Gastrocnemius medialis (tissue), 4 donors: ENCODE data around the gene FKBP9. TPM values are rescaled to one million over a fixed set of nuclear protein-coding genes. Genes with fewer than 3 reads are reported as not detected.
A peak's percentile ranks its signal among the peaks of the same experiment; 100 is the strongest.

ENCODE experiments used
- ATAC-seq, 2 donors: fragments of 150-250 bp; one replicate each; pipeline ENCODE4 v1.9.1; 2016
- DNase-seq, 2 donors: peaks; one replicate each; pipeline ENCODE4 v3.0.0-alpha.2; 2019
- H3K27ac ChIP-seq, 4 donors: fragments of 200-600 bp; sonication (generic); 1 replicate in 1 of 4; 2 replicates in 3 of 4; pipeline ENCODE4 v1.5.1; 2016 to 2018; ENCODE audit warnings: mild to moderate bottlenecking in 2 of 4, moderate library complexity in 1 of 4
- H3K27me3 ChIP-seq, 3 donors: fragments of 200-600 bp; sonication (generic) in 2 of 3; 1 replicate in 1 of 3; 2 replicates in 2 of 3; pipeline versions ENCODE4 v1.5.1 to v1.6.0; 2016 to 2019; ENCODE audit warnings: mild to moderate bottlenecking in 1 of 3, moderate library complexity in 1 of 3
- H3K36me3 ChIP-seq, 2 donors: fragments of 200-600 bp; sonication (generic) in 1 of 2; one replicate each; pipeline ENCODE4 v1.5.1; 2017 to 2018
- H3K4me1 ChIP-seq, 2 donors: fragments of 200-600 bp; sonication (generic) in 1 of 2; one replicate each; pipeline ENCODE4 v1.5.1; 2016 to 2017; ENCODE audit warnings: mild to moderate bottlenecking in 2 of 2
- H3K4me3 ChIP-seq, 4 donors: fragments of 200-600 bp; sonication (generic) in 3 of 4; 1 replicate in 1 of 4; 2 replicates in 3 of 4; pipeline ENCODE4 v1.5.1; 2016 to 2019; ENCODE audit warnings: mild to moderate bottlenecking in 2 of 4
- H3K9me3 ChIP-seq, 3 donors: fragments of 200-600 bp; sonication (generic) in 2 of 3; 1 replicate in 1 of 3; 2 replicates in 2 of 3; pipeline ENCODE4 v1.5.1; 2016 to 2019
- POLR2A ChIP-seq, 2 donors: fragments of 450-650 bp; IDR thresholded peaks; one replicate each; pipeline ENCODE4 v1.6.1; 2017; ENCODE audit warnings: antibody characterized with exemption in 2 of 2, mild to moderate bottlenecking in 2 of 2, moderate library complexity in 2 of 2
- in situ Hi-C, 4 donors: fragments of 200-750 bp; cut with MboI; loops; one replicate each; pipeline versions ENCODE4 v1.15.0 to v1.8.0; 2017; ENCODE audit warnings: low sequenced_read_pairs in 4 of 4
- intact Hi-C: fragments of 100-400 bp; cut with DNase I; formaldehyde crosslinking; loops from one replicate; pipeline ENCODE4 v1.15.1; 2023; ENCODE audit warnings: low total_unique reads
- total RNA-seq, 4 donors: library from RNA; depleted of rRNA; stranded (reverse); fragments of >200 nt; gene quantifications; one replicate each; pipeline versions ENCODE4 v1.1.0 to v1.2.3, GENCODE V29; 2016
- TF ChIP-seq, protein P1 (sequence below), 5 experiments: fragments of 450-650 bp in 3 of 5; fragments of 200-600 bp in 2 of 5; sonication (generic) in 2 of 5; IDR thresholded peaks in 4 of 5; conservative IDR thresholded peaks in 1 of 5; 1 replicate in 4 of 5; 2 replicates in 1 of 5; pipeline ENCODE4 v1.5.1; 2016 to 2019; ENCODE audit warnings: antibody characterized with exemption in 5 of 5, mild to moderate bottlenecking in 3 of 5, moderate library complexity in 3 of 5

The FKBP9 gene
- total RNA-seq, 4 donors from 2014 or later: 32.1 to 72.1 (median 35.3) TPM

GRCh38 chr7:33009734-33010133 is 52.5 kb downstream of the FKBP9 start:
- Histone ChIP-seq H3K4me1 (no peaks in the 10 kb centered on the region), H3K36me3 (peaks cover 0 to 35% of the 10 kb centered on the region in 2 donors), H3K4me3 (no peak overlapping the region), H3K27ac (no peak overlapping the region), H3K9me3 (no peaks in the 10 kb centered on the region), H3K27me3 (no peaks in the 10 kb centered on the region)
- ATAC-seq (no peak), DNase-seq (no peak)
- in situ Hi-C loops: no loop called here
- TF ChIP-seq, protein P1, sequence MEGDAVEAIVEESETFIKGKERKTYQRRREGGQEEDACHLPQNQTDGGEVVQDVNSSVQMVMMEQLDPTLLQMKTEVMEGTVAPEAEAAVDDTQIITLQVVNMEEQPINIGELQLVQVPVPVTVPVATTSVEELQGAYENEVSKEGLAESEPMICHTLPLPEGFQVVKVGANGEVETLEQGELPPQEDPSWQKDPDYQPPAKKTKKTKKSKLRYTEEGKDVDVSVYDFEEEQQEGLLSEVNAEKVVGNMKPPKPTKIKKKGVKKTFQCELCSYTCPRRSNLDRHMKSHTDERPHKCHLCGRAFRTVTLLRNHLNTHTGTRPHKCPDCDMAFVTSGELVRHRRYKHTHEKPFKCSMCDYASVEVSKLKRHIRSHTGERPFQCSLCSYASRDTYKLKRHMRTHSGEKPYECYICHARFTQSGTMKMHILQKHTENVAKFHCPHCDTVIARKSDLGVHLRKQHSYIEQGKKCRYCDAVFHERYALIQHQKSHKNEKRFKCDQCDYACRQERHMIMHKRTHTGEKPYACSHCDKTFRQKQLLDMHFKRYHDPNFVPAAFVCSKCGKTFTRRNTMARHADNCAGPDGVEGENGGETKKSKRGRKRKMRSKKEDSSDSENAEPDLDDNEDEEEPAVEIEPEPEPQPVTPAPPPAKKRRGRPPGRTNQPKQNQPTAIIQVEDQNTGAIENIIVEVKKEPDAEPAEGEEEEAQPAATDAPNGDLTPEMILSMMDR (IDR thresholded peaks at IDR 0.05 in 4 of 5, conservative IDR thresholded peaks at IDR 0.05 in 1 of 5): no peak
- TF ChIP-seq POLR2A (IDR thresholded peaks at IDR 0.05): no peak
- intact Hi-C loops: no loop called here

GRCh38 chr7:33012364-33012763 is 55.1 kb downstream of the FKBP9 start:
- intact Hi-C loops: no loop called here
- Histone ChIP-seq H3K27me3 (no peaks in the 10 kb centered on the region), H3K9me3 (no peaks in the 10 kb centered on the region), H3K27ac (no peak overlapping the region), H3K4me1 (no peaks in the 10 kb centered on the region), H3K36me3 (peaks cover 3 to 50% of the 10 kb centered on the region in 2 donors), H3K4me3 (no peak overlapping the region)
- in situ Hi-C loops: no loop called here
- DNase-seq (no peak), ATAC-seq (no peak)
- no peak for TF ChIP-seq POLR2A (IDR thresholded peaks at IDR 0.05)
- TF ChIP-seq, protein P1 (IDR thresholded peaks at IDR 0.05 in 4 of 5, conservative IDR thresholded peaks at IDR 0.05 in 1 of 5): no peak

- H3K4me3 ChIP-seq: no peak overlapping the region
- H3K27ac ChIP-seq: no peak overlapping the region
- intact Hi-C loops: no loop called here
- no peaks in the 10 kb centered on the region for H3K9me3 ChIP-seq
- H3K27me3 ChIP-seq: no peaks in the 10 kb centered on the region
- H3K4me1 ChIP-seq: no peaks in the 10 kb centered on the region
- no peak for TF ChIP-seq POLR2A (IDR thresholded peaks at IDR 0.05)
- TF ChIP-seq, protein P1 (IDR thresholded peaks at IDR 0.05 in 4 of 5, conservative IDR thresholded peaks at IDR 0.05 in 1 of 5): no peak
- ATAC-seq: no peak
- in situ Hi-C loops: no loop called here
- H3K36me3 ChIP-seq: peaks cover 0 to 34% of the 10 kb centered on the region in 2 donors
- DNase-seq: no peak
Observed at GRCh38 chr7:33024189-33024757, 67.0 kb downstream of the FKBP9 start.

DNA sequence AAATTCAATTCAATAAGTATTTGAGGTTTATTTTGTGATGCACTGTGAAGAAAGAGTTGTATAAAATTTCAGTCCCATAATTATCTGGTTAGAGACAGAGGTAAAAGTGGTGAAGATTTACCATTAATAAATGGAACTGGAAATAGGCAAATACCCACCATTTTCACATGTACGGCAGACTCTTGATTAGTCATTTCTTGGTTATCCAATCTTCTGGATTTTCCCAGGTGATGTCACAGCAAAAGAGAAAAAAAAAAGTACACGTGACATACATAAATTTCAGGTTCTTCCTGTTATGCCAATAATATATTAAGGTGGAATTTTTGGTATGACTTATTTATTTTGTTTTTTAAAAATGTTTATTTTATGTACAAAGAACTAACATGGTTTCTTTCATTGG is 78.5 kb downstream of the FKBP9 start:
- peaks cover 18 to 33% of the 10 kb centered on the region in 2 donors for H3K4me1 ChIP-seq
- H3K4me3 ChIP-seq: no peak overlapping the region
- TF ChIP-seq, protein P1 (IDR thresholded peaks at IDR 0.05 in 4 of 5, conservative IDR thresholded peaks at IDR 0.05 in 1 of 5): no peak
- no peak for TF ChIP-seq POLR2A (IDR thresholded peaks at IDR 0.05)
- DNase-seq: no peak
- no peak for ATAC-seq
- no peaks in the 10 kb centered on the region for H3K36me3 ChIP-seq
- H3K9me3 ChIP-seq: no peaks in the 10 kb centered on the region
- intact Hi-C loops: no loop called here
- no peaks in the 10 kb centered on the region for H3K27me3 ChIP-seq
- H3K27ac ChIP-seq: peak overlapping the region; percentile 84 to 95 (median 90)
- in situ Hi-C loops: no loop called here

- no peaks in the 10 kb centered on the region for H3K9me3 ChIP-seq
- intact Hi-C loops (loop anchor here (2.0 kb wide), 2 partner anchors 96 to 148 kb away; partner anchors contain the start of gene KBTBD2), in situ Hi-C loops (no loop called here)
- H3K36me3 ChIP-seq: no peaks in the 10 kb centered on the region
- TF ChIP-seq, protein P1 (IDR thresholded peaks at IDR 0.05 in 4 of 5, conservative IDR thresholded peaks at IDR 0.05 in 1 of 5): no peak
- peak; percentile 25 to 85 for TF ChIP-seq POLR2A (IDR thresholded peaks at IDR 0.05)
- DNase-seq (no peak), ATAC-seq (peak; percentile 46 to 56)
- H3K27ac ChIP-seq: peak overlapping the region; percentile 84 to 95 (median 90)
- no peaks in the 10 kb centered on the region for H3K27me3 ChIP-seq
- peak overlapping the region; percentile 54 to 68 (median 62) for H3K4me3 ChIP-seq
- H3K4me1 ChIP-seq: peaks cover 44 to 57% of the 10 kb centered on the region in 2 donors
Observed at GRCh38 chr7:33038639-33039038, 81.4 kb downstream of the FKBP9 start.
